GM23338 (cell line): ENCODE data around the gene HMCN2. TPM values are rescaled to one million over a fixed set of nuclear protein-coding genes. Genes with fewer than 3 reads are reported as not detected.

Experiments used
- ATAC-seq: fragments of 200-7000 bp; cut with Tn5 transposase; 3 replicates; pipeline ENCODE4 v1.9.1; 2020
- DNase-seq: peaks from one replicate; pipeline ENCODE4 v3.0.0-alpha.2; 2015; ENCODE audit warnings: low spot score
- H2AFZ ChIP-seq: fragments of 200-600 bp; sonication (generic); 2 replicates; pipeline ENCODE4 v1.8.0; 2016; ENCODE audit warnings: antibody characterized with exemption, mild to moderate bottlenecking, moderate library complexity
- H3F3A ChIP-seq: fragments of 200-600 bp; sonication (generic); replicated peaks from 2 replicates; pipeline ENCODE4 v1.8.0; 2017; ENCODE audit warnings: antibody characterized with exemption, mixed run types, low read depth
- H3K27ac ChIP-seq: fragments of 200-600 bp; sonication (generic); 2 replicates; pipeline ENCODE4 v1.6.1; 2016; ENCODE audit warnings: low read depth
- H3K27me3 ChIP-seq: fragments of 200-600 bp; sonication (generic); 2 replicates; pipeline ENCODE4 v1.8.0; 2016; ENCODE audit warnings: mild to moderate bottlenecking, mixed run types, moderate library complexity; ENCODE audit not compliant: insufficient read depth
- H3K36me3 ChIP-seq: fragments of 200-600 bp; sonication (generic); 2 replicates; pipeline ENCODE4 v1.8.0; 2016; ENCODE audit warnings: mild to moderate bottlenecking; ENCODE audit not compliant: insufficient read depth
- H3K4me1 ChIP-seq: fragments of 200-600 bp; sonication (generic); 2 replicates; pipeline ENCODE4 v1.8.0; 2016; ENCODE audit warnings: mild to moderate bottlenecking, moderate library complexity; ENCODE audit not compliant: insufficient read depth
- H3K4me2 ChIP-seq: fragments of 200-600 bp; sonication (generic); 2 replicates; pipeline ENCODE4 v1.7.1; 2017; ENCODE audit warnings: mixed run types
- H3K4me3 ChIP-seq: fragments of 200-600 bp; sonication (generic); 2 replicates; pipeline ENCODE4 v1.6.1; 2016; ENCODE audit warnings: mixed run types
- H3K79me2 ChIP-seq: fragments of 200-600 bp; sonication (generic); replicated peaks from 2 replicates; pipeline ENCODE4 v1.8.0; 2017; ENCODE audit warnings: mild to moderate bottlenecking; ENCODE audit not compliant: insufficient read depth
- H3K9me2 ChIP-seq: fragments of 200-600 bp; sonication (generic); 2 replicates; pipeline ENCODE4 v1.8.0; 2017; ENCODE audit not compliant: insufficient read depth
- H4K20me1 ChIP-seq: fragments of 200-600 bp; sonication (generic); replicated peaks from 2 replicates; pipeline ENCODE4 v1.8.0; 2017; ENCODE audit warnings: mild to moderate bottlenecking; ENCODE audit not compliant: insufficient read depth
- H3K27ac Mint-ChIP-seq: 2 replicates; pipeline ENCODE4 v1.8.0; 2020; ENCODE audit warnings: inconsistent platforms, mild to moderate bottlenecking, moderate library complexity, mixed read lengths
- H3K27me3 Mint-ChIP-seq: 3 replicates; pipeline ENCODE4 v1.8.0; 2022; ENCODE audit warnings: low read depth, mild to moderate bottlenecking, moderate library complexity, mixed read lengths, inconsistent platforms; ENCODE audit not compliant: insufficient read depth, poor library complexity
- H3K36me3 Mint-ChIP-seq: 3 replicates; pipeline ENCODE4 v1.8.0; 2021; ENCODE audit warnings: low read depth, mild to moderate bottlenecking, inconsistent platforms, moderate library complexity, mixed read lengths
- H3K4me1 Mint-ChIP-seq: 3 replicates; pipeline ENCODE4 v1.8.0; 2020; ENCODE audit warnings: mild to moderate bottlenecking, inconsistent platforms, mixed read lengths
- H3K4me3 Mint-ChIP-seq: 3 replicates; pipeline ENCODE4 v1.8.0; 2021; ENCODE audit warnings: moderate library complexity, mild to moderate bottlenecking, inconsistent platforms, mixed read lengths
- H3K9me3 Mint-ChIP-seq: 3 replicates; pipeline ENCODE4 v1.8.0; 2020; ENCODE audit warnings: moderate library complexity, mild to moderate bottlenecking, inconsistent platforms, mixed read lengths
- JUNB ChIP-seq: IDR thresholded peaks from one replicate; pipeline ENCODE4 v1.6.1; 2016; ENCODE audit warnings: antibody characterized with exemption; ENCODE audit not compliant: unreplicated experiment
- NANOG ChIP-seq: IDR thresholded peaks from 2 replicates; pipeline ENCODE4 v1.6.1; 2016; ENCODE audit warnings: antibody characterized with exemption, borderline replicate concordance
- STAT1 ChIP-seq: IDR thresholded peaks from one replicate; pipeline ENCODE4 v1.6.1; 2016; ENCODE audit warnings: antibody characterized with exemption; ENCODE audit not compliant: unreplicated experiment
- ZNF114 ChIP-seq: fragments of 250-450 bp; sonication (Bioruptor Pico); IDR thresholded peaks from 2 replicates; pipeline ENCODE4 v1.5.0; 2020; ENCODE audit warnings: mild to moderate bottlenecking, moderate library complexity
- ZNF331 ChIP-seq: fragments of 250-450 bp; sonication (Bioruptor Pico); IDR thresholded peaks from 2 replicates; pipeline ENCODE4 v1.5.0; 2020; ENCODE audit warnings: low read depth, mild to moderate bottlenecking, moderate library complexity
- ZNF462 ChIP-seq: fragments of 250-450 bp; sonication (Bioruptor Pico); IDR thresholded peaks from 2 replicates; pipeline ENCODE4 v1.5.0; 2020; ENCODE audit warnings: mild to moderate bottlenecking, moderate library complexity
- polyA plus RNA-seq: library from polyadenylated mRNA; unstranded; fragments of >200 nt; fragmentation: Nextera tagmentation; extraction: Ambion mirVana; gene quantifications from 2 replicates; pipeline ENCODE4 v1.2.1, GENCODE V29; 2016
- total RNA-seq: library from RNA; depleted of rRNA; stranded (reverse); fragments of >200 nt; shearing (Covaris generic); gene quantifications from 2 replicates; pipeline ENCODE4 v1.2.3, GENCODE V29; 2014
- TF ChIP-seq, protein P1 (sequence below): IDR thresholded peaks from one replicate; pipeline ENCODE4 v1.6.1; 2018; ENCODE audit warnings: antibody characterized with exemption; ENCODE audit not compliant: unreplicated experiment

Gene HMCN2
- total and polyA plus RNA-seq, 2 experiments from 2014 or later = 1.3 to 4.7 TPM

- Histone ChIP-seq H3F3A (0 out of 2 replicates have a peak, but pooled peaks cover 3% of the 10 kb centered on the region), H3K4me1 (no peaks in the 10 kb centered on the region), H3K79me2 (no peaks in the 10 kb centered on the region), H3K4me3 (no peak overlapping the region), H4K20me1 (no peaks in the 10 kb centered on the region), H3K9me2 (no peaks in the 10 kb centered on the region), H3K27ac (no peak overlapping the region), H3K27me3 (no peaks in the 10 kb centered on the region), H3K36me3 (no peaks in the 10 kb centered on the region), H3K4me2 (no peak overlapping the region), H2AFZ (no peak overlapping the region)
- Mint-ChIP-seq H3K9me3 (no peaks in the 10 kb centered on the region; the same call in 2 of the 3 replicates), H3K4me3 (no peak overlapping the region), H3K27me3 (peaks cover 9% of the 10 kb centered on the region), H3K36me3 (no peaks in the 10 kb centered on the region; the same call in 2 of the 3 replicates), H3K27ac (no peak overlapping the region), H3K4me1 (peaks cover 31% of the 10 kb centered on the region)
- DNase-seq = no peak
- TF ChIP-seq ZNF462 (no peak), NANOG (no peak)
- no peak for ATAC-seq
These were observed 53.7 kb downstream of the HMCN2 start for GRCh38 chr9:130319300-130319699.

GRCh38 chr9:130319944-130320712 lies 54.6 kb downstream of the HMCN2 start:
- DNase-seq (no peak), ATAC-seq (no peak)
- TF ChIP-seq, protein P1, sequence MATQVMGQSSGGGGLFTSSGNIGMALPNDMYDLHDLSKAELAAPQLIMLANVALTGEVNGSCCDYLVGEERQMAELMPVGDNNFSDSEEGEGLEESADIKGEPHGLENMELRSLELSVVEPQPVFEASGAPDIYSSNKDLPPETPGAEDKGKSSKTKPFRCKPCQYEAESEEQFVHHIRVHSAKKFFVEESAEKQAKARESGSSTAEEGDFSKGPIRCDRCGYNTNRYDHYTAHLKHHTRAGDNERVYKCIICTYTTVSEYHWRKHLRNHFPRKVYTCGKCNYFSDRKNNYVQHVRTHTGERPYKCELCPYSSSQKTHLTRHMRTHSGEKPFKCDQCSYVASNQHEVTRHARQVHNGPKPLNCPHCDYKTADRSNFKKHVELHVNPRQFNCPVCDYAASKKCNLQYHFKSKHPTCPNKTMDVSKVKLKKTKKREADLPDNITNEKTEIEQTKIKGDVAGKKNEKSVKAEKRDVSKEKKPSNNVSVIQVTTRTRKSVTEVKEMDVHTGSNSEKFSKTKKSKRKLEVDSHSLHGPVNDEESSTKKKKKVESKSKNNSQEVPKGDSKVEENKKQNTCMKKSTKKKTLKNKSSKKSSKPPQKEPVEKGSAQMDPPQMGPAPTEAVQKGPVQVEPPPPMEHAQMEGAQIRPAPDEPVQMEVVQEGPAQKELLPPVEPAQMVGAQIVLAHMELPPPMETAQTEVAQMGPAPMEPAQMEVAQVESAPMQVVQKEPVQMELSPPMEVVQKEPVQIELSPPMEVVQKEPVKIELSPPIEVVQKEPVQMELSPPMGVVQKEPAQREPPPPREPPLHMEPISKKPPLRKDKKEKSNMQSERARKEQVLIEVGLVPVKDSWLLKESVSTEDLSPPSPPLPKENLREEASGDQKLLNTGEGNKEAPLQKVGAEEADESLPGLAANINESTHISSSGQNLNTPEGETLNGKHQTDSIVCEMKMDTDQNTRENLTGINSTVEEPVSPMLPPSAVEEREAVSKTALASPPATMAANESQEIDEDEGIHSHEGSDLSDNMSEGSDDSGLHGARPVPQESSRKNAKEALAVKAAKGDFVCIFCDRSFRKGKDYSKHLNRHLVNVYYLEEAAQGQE = no peak
- TF ChIP-seq ZNF114 (no peak), ZNF331 (CRISPR knock-in tag) (no peak), STAT1 (no peak), JUNB (no peak)
- Histone ChIP-seq H3K4me2 (no peak overlapping the region), H4K20me1 (no peaks in the 10 kb centered on the region), H3K27me3 (no peaks in the 10 kb centered on the region), H3K9me2 (no peaks in the 10 kb centered on the region), H3K4me1 (no peaks in the 10 kb centered on the region), H3K27ac (no peak overlapping the region), H3K36me3 (no peaks in the 10 kb centered on the region), H2AFZ (no peak overlapping the region), H3K4me3 (no peak overlapping the region), H3F3A (0 out of 2 replicates have a peak, but pooled peaks cover 3% of the 10 kb centered on the region), H3K79me2 (no peaks in the 10 kb centered on the region)
- Mint-ChIP-seq H3K36me3 (no peaks in the 10 kb centered on the region; the same call in 2 of the 3 replicates), H3K4me1 (peaks cover 28% of the 10 kb centered on the region), H3K4me3 (no peak overlapping the region), H3K27me3 (peaks cover 11% of the 10 kb centered on the region), H3K9me3 (no peaks in the 10 kb centered on the region; the same call in 2 of the 3 replicates), H3K27ac (no peak overlapping the region)
